NCI-H187 (cell line): Measurements from ENCODE around the gene OLA1.

ENCODE experiments used
- DNase-seq, 2 experiments: peaks; one replicate each; lab custom pipeline; 2025; lab: John Stamatoyannopoulos, UW

Gene OLA1

GRCh38 chr2:174180165-174180724, 68.1 kb downstream of the OLA1 start:
- no peak for DNase-seq

- DNase-seq, result no peak
These were observed 70.9 kb downstream of the OLA1 start for GRCh38 chr2:174177316-174177890.

- peak in 1 of 2 experiments; percentile 2 for DNase-seq
These were observed 71.4 kb downstream of the OLA1 start for GRCh38 chr2:174176898-174177297.

GRCh38 chr2:174174741-174175140, 73.6 kb downstream of the OLA1 start:
- DNase-seq, result no peak

- no peak for DNase-seq
These were observed 75.5 kb downstream of the OLA1 start for GRCh38 chr2:174172802-174173355.

GRCh38 chr2:174171686-174172445, 76.5 kb downstream of the OLA1 start:
- no peak for DNase-seq

GRCh38 chr2:174169372-174169771, 79.0 kb downstream of the OLA1 start:
- DNase-seq, result no peak

- DNase-seq, result no peak
These were observed 82.1 kb downstream of the OLA1 start for GRCh38 chr2:174166261-174166660.

GRCh38 chr2:174161490-174161889, 86.8 kb downstream of the OLA1 start:
- no peak for DNase-seq

- no peak for DNase-seq
These were observed 90.3 kb downstream of the OLA1 start for GRCh38 chr2:174158003-174158402.

GRCh38 chr2:174157053-174157452, 91.3 kb downstream of the OLA1 start:
- DNase-seq, result no peak

- no peak for DNase-seq
These were observed 94.3 kb downstream of the OLA1 start for GRCh38 chr2:174153757-174154680.

GRCh38 chr2:174149530-174149929, 98.8 kb downstream of the OLA1 start:
- no peak for DNase-seq

- DNase-seq, result no peak
These were observed 99.5 kb downstream of the OLA1 start for GRCh38 chr2:174148833-174149232.

- DNase-seq, result no peak
These were observed 102.5 kb downstream of the OLA1 start for GRCh38 chr2:174145827-174146226.

- DNase-seq, result no peak
These were observed 106.0 kb downstream of the OLA1 start for GRCh38 chr2:174142290-174142689.

GRCh38 chr2:174138161-174138560, 110.2 kb downstream of the OLA1 start:
- no peak for DNase-seq

- no peak for DNase-seq
These were observed 112.4 kb downstream of the OLA1 start for GRCh38 chr2:174135981-174136380.

- DNase-seq, result no peak
These were observed 123.2 kb downstream of the OLA1 start for GRCh38 chr2:174125090-174125489.

- DNase-seq, result no peak
These were observed 124.2 kb downstream of the OLA1 start for GRCh38 chr2:174124181-174124580.

- no peak for DNase-seq
These were observed 126.1 kb downstream of the OLA1 start for GRCh38 chr2:174122185-174122584.

GRCh38 chr2:174121612-174122011, 126.7 kb downstream of the OLA1 start:
- DNase-seq, result no peak
